Lower leg skin (tissue), 4 donors: Measurements from ENCODE around the gene MFSD12. TPM values are rescaled to one million over a fixed set of nuclear protein-coding genes. Genes with fewer than 3 reads are reported as not detected.

Experiments
- DNase-seq, 2 donors: peaks; one replicate each; pipeline ENCODE4 v3.0.0-alpha.2; 2019; ENCODE audit warnings: low spot score in 2 of 2
- H3K4me3 ChIP-seq: fragments of 200-600 bp; sonication (generic); 2 replicates; pipeline ENCODE4 v1.5.1; 2017; ENCODE audit warnings: mild to moderate bottlenecking, low read depth; ENCODE audit not compliant: poor library complexity, severe bottlenecking
- CTCF ChIP-seq, 3 donors: fragments of 450-650 bp; IDR thresholded peaks; one replicate each; pipeline ENCODE4 v1.5.1; 2016; ENCODE audit warnings: antibody characterized with exemption in 3 of 3, mild to moderate bottlenecking in 3 of 3, moderate library complexity in 2 of 3
- POLR2A ChIP-seq, 2 donors: fragments of 450-650 bp; IDR thresholded peaks; one replicate each; pipeline ENCODE4 v1.6.1; 2016 to 2017; ENCODE audit warnings: antibody characterized with exemption in 2 of 2, mild to moderate bottlenecking in 1 of 2, moderate library complexity in 1 of 2
- WGBS, 2 donors: methylation state at CpG; one replicate each; pipeline ENCODE4 v1.1.5; 2018; 5-methylcytosine and 5-hydroxymethylcytosine counted together
- intact Hi-C: fragments of 100-400 bp; cut with DNase I; formaldehyde crosslinking; loops from one replicate; pipeline ENCODE4 v1.15.0; 2023; ENCODE audit warnings: low total_unique reads
- total RNA-seq, 4 donors: library from RNA; depleted of rRNA; stranded (reverse); fragments of >200 nt; gene quantifications; one replicate each; pipeline ENCODE4 v1.1.0, GENCODE V29; 2016

The MFSD12 gene
- total RNA-seq, 4 donors from 2014 or later: 43.3 to 98.2 (median 56.3) TPM

GRCh38 chr19:3527238-3527910 is 30.0 kb downstream of the MFSD12 start:
- no peak overlapping the region for H3K4me3 ChIP-seq
- DNase-seq: no peak
- 94 to 95% methylated on average over 17 to 20 of the region's 21 CpGs for WGBS, 2 donors
- TF ChIP-seq CTCF (IDR thresholded peaks at IDR 0.05) (no peak), POLR2A (IDR thresholded peaks at IDR 0.05) (no peak)
- intact Hi-C loops: loop anchor here (10.0 kb wide), 1 partner anchor 87 kb away; no protein-coding TSS in a partner anchor

GRCh38 chr19:3526507-3527237 is 30.7 kb downstream of the MFSD12 start:
- no peak for TF ChIP-seq CTCF (IDR thresholded peaks at IDR 0.05)
- TF ChIP-seq POLR2A (IDR thresholded peaks at IDR 0.05): no peak
- WGBS, 2 donors: 90 to 93% methylated on average over 24 to 27 of the region's 28 CpGs
- DNase-seq: no peak
- intact Hi-C loops: loop anchor here (10.0 kb wide), 1 partner anchor 88 kb away; no protein-coding TSS in a partner anchor
- H3K4me3 ChIP-seq: no peak overlapping the region

- WGBS, 2 donors: 93 to 95% methylated on average over 19 to 20 of the region's 20 CpGs
- DNase-seq: no peak
- TF ChIP-seq CTCF (IDR thresholded peaks at IDR 0.05): no peak
- TF ChIP-seq POLR2A (IDR thresholded peaks at IDR 0.05): no peak
- intact Hi-C loops: loop anchor here (10.0 kb wide), 1 partner anchor 90 kb away; no protein-coding TSS in a partner anchor
- H3K4me3 ChIP-seq: no peak overlapping the region
These were observed 32.4 kb downstream of the MFSD12 start for GRCh38 chr19:3524904-3525451.

- WGBS, 2 donors: 91 to 92% methylated on average over 31 to 33 of the region's 33 CpGs
- DNase-seq: no peak
These were observed 33.1 kb downstream of the MFSD12 start for GRCh38 chr19:3524078-3524842.

More at GRCh38 chr19:3524078-3524842, 33.1 kb downstream of the MFSD12 start:
- intact Hi-C loops: loop anchor here (10.0 kb wide), 1 partner anchor 91 kb away; no protein-coding TSS in a partner anchor
- TF ChIP-seq CTCF (IDR thresholded peaks at IDR 0.05) (no peak), POLR2A (IDR thresholded peaks at IDR 0.05) (no peak)
- no peak overlapping the region for H3K4me3 ChIP-seq
